GM18526 (cell line): ENCODE results near the gene CELF2.

ENCODE experiments used
- POLR2A ChIP-seq: IDR thresholded peaks from 3 replicates; pipeline ENCODE4 v1.6.1; 2011; ENCODE audit not compliant: insufficient read length; ENCODE audit errors: extremely low read depth

The CELF2 gene

DNA sequence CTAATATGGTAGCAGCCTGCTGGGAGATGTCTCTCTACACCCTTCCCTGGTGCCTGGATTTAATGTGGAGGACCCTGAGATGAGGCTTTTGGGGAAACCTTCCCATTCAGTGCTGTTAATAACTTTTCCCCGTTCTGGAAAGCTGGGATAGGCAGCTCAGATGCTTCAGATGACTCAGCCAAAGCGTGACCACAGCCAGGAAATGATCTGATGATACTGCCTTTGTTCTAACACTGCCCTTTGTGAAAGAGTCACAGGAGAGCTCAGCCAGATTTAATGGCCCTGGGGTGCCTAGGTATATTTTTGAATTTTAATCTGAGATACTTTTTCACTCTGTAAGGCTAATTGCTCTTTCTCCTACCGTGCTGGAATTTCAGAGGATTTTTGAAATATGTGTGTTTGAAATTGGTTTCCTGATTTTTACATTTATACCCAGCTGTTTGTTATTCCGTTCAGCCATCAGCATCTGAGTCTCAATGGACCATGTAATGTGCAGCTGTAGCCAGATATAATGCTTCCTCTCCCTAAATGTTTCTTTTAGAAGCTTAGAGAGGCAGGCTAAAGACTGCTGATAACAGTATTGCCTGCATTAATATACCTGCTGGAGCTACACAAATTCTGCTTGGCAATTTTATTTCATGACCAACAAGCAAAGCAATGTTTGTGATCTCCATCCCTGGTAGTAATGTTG lies 17.8 kb downstream of the CELF2 start:
- TF ChIP-seq POLR2A, result no peak

DNA sequence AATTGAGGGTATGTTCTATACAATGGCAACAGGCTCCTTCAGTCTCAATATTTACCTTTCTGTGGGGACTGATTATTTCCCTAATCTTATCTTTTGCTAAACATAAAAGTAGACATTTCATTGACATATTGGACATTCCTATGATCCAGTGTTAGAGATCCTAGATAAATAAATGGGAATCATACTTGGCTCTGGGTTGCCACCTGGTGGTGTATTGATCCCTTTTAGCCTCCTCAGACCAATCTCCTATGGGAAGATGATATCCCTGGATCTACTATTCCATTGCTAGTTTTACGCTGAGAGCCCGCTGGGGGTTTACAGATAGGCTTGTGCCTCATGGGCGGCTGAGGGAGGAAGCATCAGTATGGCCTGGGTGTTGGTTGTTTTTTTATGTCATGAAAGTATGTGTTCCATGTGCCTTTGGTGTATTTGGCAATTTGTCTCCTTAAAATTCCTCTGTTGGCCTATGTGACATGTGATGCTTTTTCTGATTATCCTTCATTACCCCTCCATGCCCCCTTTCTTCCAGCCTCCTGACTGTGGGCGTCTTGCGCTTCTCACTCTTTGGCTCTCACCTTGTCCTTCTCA lies 18.8 kb downstream of the CELF2 start:
- no peak for TF ChIP-seq POLR2A

DNA sequence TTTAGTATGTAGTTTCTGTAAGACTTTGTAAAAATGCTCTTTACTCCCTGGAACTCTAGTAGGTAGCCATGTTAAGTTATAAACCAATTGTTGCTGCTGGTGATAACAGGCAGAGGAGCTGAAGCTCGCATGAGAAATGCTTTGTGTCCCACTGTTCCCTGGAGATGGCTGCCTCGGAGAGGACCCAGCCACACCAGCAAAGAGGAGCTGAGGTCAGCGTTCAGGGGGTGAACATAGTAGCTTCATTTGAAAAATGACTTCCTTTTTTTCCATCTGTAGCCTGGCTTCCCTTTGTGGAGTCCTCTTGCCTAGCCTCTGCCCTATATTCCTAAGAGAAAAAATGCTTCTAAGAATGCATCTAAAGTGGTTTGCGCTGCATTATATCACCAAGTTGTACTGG lies 20.3 kb downstream of the CELF2 start:
- TF ChIP-seq POLR2A, result no peak

DNA sequence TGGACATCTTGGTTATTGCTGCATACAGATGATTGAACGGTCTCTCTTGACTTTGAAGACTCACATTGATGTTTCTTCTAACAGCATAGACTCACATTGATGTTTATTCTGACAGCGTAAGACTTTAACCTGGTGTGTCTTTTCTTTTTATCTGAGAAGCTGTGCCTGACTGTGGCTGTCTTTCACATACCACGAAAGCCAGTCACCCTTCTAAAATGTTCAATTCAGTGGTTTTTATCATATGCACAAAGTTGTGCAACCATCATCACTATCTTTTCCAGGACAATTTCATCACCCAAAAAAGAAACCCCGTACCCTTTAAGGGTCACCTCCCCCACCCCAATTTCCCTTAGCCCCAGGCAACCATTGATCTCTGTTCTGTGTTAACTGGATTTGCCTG lies 24.7 kb downstream of the CELF2 start:
- TF ChIP-seq POLR2A, result no peak

DNA sequence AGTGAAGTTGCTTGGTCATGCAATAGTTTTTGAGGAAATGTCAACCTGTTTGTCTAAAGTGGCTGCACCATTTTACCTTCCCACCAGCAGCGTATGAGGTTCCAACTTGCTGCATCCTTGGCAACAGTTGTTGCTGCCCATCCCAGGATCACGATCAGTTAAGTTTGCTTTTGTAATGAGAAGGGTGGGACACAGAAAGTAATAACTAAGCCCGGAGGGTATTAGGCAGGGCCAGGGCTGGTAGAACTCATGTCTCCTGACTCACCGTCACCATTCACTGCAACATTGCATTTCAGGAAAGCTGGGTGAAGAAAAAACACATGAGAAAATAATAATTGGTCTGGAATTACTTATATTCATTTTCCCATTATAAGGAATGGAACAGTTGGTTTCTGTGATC lies 25.4 kb downstream of the CELF2 start:
- TF ChIP-seq POLR2A, result no peak

DNA sequence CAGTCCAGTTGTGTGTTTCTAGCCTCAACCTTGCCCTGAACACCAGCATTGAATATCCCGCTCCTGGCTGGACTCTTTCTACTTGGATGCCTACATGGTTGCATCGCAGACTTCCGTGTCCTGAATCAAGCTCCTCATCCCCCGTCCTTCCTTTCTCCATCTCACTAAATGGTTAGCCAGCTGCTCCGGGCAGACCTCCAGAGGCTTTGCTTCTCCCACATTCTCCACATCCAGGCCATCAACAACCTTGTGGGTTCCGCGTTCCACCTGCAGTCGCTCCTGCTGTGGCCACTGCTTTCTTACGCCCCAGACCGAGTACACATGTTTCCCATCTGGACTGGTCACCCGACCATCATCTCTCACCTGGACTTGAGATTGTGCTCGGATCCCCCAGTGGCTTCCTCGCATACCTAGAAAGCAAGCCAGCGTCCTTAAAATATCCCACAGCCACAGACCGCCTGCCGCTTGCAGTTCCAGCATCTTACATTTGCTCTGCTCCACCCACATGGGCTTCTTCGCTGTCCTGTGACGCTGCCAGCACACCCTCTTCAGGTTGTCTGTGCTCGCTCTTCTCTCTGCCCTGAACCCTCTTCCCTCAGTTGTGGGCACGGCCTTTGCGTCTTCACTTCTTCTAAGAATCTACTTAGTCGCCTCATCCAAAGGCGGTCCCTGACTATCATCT lies 25.9 kb downstream of the CELF2 start:
- no peak for TF ChIP-seq POLR2A

DNA sequence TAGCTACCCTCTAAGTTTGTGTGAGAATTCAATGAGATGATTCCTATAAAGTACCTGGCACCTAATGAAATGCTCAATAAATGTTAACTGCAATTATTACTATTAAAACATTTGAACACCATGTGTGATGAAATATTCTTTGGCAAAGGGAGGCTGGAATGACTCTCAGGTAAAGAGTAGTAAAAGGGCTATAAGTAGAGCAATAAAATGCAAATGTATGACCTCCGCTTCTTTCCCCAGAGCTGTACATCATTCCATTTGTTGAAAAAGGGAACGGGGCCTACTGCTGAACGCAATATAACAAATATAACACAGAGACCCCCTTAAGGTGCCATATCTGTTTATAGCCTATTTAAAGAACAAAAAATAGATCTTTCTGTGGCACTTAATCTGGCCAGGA lies 27.8 kb downstream of the CELF2 start:
- no peak for TF ChIP-seq POLR2A

DNA sequence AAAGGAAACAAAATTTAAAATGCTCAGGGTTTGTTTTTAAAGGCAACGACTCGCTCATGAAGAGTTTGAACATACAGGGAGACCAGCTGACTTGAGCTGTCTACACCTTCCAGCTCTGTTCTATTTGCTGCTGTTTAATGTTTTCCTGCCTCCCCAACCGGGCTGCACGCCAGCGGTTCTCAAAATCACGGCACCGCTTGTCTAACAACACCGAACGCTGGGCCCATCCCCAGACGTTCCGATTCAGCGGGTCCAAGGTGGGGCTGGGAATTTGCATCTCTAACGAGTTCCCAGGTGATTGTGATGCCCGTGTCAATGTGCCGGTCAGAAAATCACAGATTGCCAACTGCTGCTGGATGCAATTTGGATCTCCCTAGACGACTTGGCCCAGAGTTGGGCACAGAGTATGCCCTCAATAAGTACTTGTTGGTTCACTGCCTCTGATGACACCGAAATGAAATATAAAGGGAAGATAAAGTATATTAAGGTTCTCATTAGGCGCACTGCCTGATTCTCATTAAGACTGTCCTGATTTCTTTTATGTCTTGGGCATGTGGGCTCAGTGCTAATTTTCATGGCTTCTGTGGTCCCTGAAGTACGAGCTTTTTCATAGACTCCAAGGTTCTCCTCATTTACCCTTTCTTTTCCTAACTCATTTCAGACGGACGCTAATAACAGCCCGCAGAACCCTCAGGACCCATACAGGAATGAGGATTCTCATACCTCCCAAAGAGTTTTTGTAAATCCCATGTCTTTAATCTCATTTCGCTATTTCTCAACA lies 28.5 kb downstream of the CELF2 start:
- no peak for TF ChIP-seq POLR2A

DNA sequence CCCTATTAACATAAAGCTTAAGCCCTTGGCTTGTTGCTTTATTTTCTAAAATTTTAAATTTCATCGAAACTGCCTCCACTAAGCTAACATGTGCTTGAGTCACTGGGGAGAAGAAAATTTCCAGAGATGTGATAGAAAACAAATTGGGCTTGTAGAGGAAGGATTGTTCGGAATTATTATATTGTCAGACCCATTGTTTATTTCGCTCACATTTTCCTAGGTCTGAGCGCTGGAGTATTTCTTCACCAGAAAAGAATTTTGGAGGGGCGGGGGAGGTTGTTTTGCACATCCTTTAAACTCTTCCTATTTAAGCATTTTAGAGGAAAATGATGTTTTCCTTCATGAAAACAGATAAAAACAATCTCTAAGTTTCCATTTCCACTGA lies 29.1 kb downstream of the CELF2 start:
- no peak for TF ChIP-seq POLR2A

DNA sequence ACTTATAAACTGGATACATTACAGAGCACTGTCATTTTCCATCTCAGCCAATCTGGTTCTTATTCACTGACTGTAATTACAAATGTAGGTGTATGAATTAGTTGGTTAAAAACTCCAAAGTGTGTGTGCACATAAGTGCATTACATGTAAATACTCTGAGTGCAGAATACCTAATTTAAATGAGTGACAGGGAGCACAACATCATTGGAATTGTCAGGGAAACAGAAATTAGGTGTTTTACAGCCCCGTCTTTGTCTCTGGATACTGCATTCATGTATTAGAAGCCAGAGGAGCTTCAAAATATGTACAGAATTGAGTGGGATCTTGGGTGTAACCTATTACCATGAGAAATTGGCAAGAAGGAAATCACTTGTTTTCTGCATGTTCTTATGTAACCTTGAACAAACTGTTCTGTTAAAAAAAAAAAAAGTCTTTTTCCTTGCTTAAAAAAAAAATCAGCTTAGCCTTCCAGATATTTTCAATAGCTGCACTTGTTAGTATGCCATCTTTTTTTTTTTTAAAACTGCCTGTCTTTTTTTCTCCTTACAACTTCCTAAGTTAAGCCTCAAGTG lies 31.1 kb downstream of the CELF2 start:
- TF ChIP-seq POLR2A, result no peak

DNA sequence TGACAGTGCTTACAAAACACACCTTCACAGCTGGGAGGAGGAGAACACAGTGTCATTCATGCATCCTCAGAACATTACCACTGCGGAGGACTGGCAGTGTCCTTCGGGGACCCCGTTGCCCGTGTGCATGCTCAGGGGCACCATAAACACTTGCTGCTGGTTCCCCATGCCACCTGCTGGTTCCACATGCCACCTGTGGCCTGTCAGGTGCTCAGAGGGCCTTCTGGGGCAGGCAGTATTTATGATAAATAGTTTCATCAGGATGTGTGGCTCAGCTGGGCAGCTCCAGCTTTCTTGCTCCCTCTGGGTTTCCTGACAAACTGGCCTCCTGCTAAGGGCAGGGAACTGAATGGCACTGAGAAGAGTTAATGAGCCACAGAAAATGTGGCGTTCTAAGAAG lies 32.1 kb downstream of the CELF2 start:
- no peak for TF ChIP-seq POLR2A

DNA sequence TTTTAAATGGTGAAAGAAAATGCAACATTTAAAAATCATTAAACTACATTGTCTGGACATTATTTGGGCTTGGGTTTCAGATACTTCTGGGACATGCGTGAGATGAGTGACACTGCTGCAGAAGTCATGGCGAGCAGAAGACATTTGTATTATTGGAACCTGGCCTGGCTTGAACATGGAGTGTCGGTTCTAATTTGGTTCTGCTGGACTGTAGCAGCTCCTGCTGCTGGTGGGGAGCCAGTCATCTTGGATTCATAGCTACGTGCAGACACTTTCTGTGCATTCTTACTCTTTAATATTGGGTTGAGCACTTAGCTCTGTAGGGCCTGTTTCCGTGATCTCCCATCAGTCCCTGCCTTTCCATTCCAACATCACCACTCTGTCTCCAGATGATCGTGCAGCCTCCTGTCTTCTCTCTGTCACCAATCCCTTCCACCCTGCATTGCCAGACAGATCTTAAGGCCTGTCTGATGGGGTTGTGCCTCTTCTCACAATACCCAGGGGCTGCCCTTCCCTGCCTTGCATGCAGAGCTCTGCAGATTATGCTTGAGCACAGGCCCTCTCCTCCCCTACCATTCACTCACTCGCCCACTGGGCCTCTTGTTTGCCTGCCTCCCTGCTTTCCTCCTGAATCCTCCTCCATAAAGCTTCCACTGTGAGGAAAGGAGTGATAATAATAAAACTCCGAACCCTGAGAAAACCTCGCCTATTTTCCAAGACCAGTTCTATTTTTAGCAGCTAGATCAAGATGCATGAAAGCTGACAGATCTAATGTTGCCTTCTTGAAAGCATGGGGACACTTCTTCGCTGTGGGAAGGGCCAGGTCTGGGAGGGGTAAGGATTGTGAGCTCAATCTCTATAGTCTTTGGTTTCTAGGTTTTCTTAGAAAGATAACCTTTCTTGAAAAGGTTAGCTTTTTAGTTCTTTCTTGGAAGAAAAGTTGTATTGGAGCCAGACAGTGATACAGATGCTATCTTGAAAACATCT lies 32.9 kb downstream of the CELF2 start:
- no peak for TF ChIP-seq POLR2A

DNA sequence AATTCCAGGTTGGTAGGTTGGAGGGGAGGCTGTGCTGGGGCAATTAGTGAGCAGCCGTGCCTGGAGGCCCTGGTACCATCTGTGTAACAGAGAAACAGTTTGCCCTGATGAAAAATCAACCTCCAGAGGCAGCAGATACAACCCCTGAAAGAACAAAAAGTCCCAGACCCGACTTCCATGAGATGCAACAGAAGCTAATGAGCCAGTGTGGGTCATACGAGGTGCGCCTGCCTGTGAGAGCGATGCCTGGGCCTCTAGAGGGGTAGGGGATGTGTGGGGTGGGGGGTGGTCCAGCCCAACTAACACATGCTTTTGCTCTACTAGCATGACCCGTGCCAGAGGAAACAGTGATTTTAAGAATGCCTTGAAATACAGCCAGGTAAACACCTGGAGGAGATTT lies 39.3 kb downstream of the CELF2 start:
- no peak for TF ChIP-seq POLR2A

DNA sequence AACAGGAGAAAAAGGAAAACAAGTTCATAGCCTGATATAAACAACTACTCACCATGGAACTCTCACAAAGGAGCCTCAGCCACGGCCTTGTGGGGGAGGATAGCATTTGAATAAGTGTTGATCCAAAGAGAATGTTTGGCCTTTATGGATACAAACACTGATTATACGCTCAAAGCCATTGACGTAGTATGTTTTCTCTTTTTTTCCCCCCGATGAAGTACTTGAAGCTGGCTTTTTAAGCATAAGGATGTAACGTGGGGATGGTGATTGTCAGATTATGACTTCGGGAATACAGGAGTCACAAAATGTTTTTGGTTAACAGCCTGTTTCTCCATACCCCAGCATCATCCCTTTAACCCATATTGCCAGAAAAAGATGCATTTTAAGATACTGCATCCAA lies 39.8 kb downstream of the CELF2 start:
- TF ChIP-seq POLR2A, result no peak
